Amygdala (tissue), 56 donors: ENCODE measurements around the gene C5orf15.
A peak's percentile ranks its signal among the peaks of the same experiment; 100 is the strongest.

Experiments
- DNase-seq, 56 donors: peaks; one replicate each; lab custom pipeline; 2025; lab: John Stamatoyannopoulos, UW

Gene C5orf15

GRCh38 chr5:133926489-133927299 is 41.7 kb downstream of the C5orf15 start:
- DNase-seq, result no peak

GRCh38 chr5:133925866-133926488 is 42.4 kb downstream of the C5orf15 start:
- no peak for DNase-seq

GRCh38 chr5:133925269-133925668 is 43.2 kb downstream of the C5orf15 start:
- DNase-seq, result no peak

- DNase-seq, result peak in 2 of 56 donors; percentile 34 to 42
Measured at GRCh38 chr5:133924221-133924920, 44.1 kb downstream of the C5orf15 start.

- no peak for DNase-seq
Measured at GRCh38 chr5:133921979-133922378, 46.4 kb downstream of the C5orf15 start.

GRCh38 chr5:133921069-133921468 is 47.4 kb downstream of the C5orf15 start:
- DNase-seq, result no peak

GRCh38 chr5:133919148-133920136 is 49.0 kb downstream of the C5orf15 start:
- no peak for DNase-seq

GRCh38 chr5:133918731-133919130 is 49.7 kb downstream of the C5orf15 start:
- DNase-seq, result no peak

GRCh38 chr5:133918316-133918715 is 50.1 kb downstream of the C5orf15 start:
- no peak for DNase-seq

- no peak for DNase-seq
Measured at GRCh38 chr5:133917785-133918184, 50.6 kb downstream of the C5orf15 start.

GRCh38 chr5:133916914-133917313 is 51.5 kb downstream of the C5orf15 start:
- DNase-seq, result no peak

GRCh38 chr5:133916479-133916878 is 51.9 kb downstream of the C5orf15 start:
- DNase-seq, result no peak

GRCh38 chr5:133914434-133914833 is 54.0 kb downstream of the C5orf15 start:
- DNase-seq, result no peak

GRCh38 chr5:133913413-133914155 is 54.8 kb downstream of the C5orf15 start:
- no peak for DNase-seq

GRCh38 chr5:133912951-133913350 is 55.5 kb downstream of the C5orf15 start:
- no peak for DNase-seq

GRCh38 chr5:133910571-133910970 is 57.9 kb downstream of the C5orf15 start:
- peak in 2 of 56 donors; percentile 12 to 14 for DNase-seq

- no peak for DNase-seq
Measured at GRCh38 chr5:133909603-133910002, 58.8 kb downstream of the C5orf15 start.

GRCh38 chr5:133907075-133907474 is 61.4 kb downstream of the C5orf15 start:
- peak in 22 of 56 donors; percentile 9 to 60 (median 22) for DNase-seq

- no peak for DNase-seq
Measured at GRCh38 chr5:133906303-133906702, 62.1 kb downstream of the C5orf15 start.
